ENCODE data around the gene APMAP. TPM values are rescaled to one million over a fixed set of nuclear protein-coding genes. Genes with fewer than 3 reads are reported as not detected.
A peak's percentile ranks its signal among the peaks of the same experiment; 100 is the strongest.

The APMAP gene
- total and polyA plus RNA-seq, 10 of the 15 experiments (the other 5 are each of a cell fraction or from before 2014, with no cell fraction given), result 12.1 to 60.2 (median 32.7) TPM

- no peaks in the 10 kb centered on the region for H3K9me3 ChIP-seq (replicated peaks; ENCODE audit: control insufficient read depth, insufficient read depth, low read length)
- H4K20me1 ChIP-seq (ENCODE audit: control insufficient read depth, insufficient read depth), result no peaks in the 10 kb centered on the region
- no peak overlapping the region for H3K4me3 ChIP-seq
- ChIA-PET SMC1A (ENCODE audit: uncharacterized antibody, unreplicated experiment) (interaction anchor here (0.5 to 1.0 kb wide), 2 partner anchors 34 to 1745 kb away, joined by 3 to 4 read pairs; no protein-coding TSS in a partner anchor), CTCF (interaction anchor here (1.1 to 1.7 kb wide), 3 partner anchors 22 to 40 kb away, joined by 3 to 4 read pairs (median 3); no protein-coding TSS in a partner anchor), RAD21 (ENCODE audit: unreplicated experiment) (interaction anchor here (1.3 kb wide), 1 partner anchor 102 kb away, joined by 3 read pairs; no protein-coding TSS in a partner anchor), POLR2A (interaction anchor here (0.8 to 0.9 kb wide), 2 partner anchors 12 to 121 kb away, joined by 3 to 5 read pairs; no protein-coding TSS in a partner anchor)
- in situ Hi-C loops (cut with MboI), result no loop called here
- TF ChIP-seq ATF3 (IDR thresholded peaks at IDR 0.05; ENCODE audit: borderline replicate concordance, extremely low read depth, low read depth, low read length) (no peak), BMI1 (IDR thresholded peaks at IDR 0.05; ENCODE audit: borderline replicate concordance) (no peak), ZNF687 (IDR thresholded peaks at IDR 0.05) (no peak), ASH2L (IDR thresholded peaks at IDR 0.05; ENCODE audit: borderline replicate concordance, low read depth) (no peak), CREB1 (IDR thresholded peaks at IDR 0.05; ENCODE audit: low read depth) (no peak)
- H3K36me3 ChIP-seq (ENCODE audit: control insufficient read depth in 2 of 2, insufficient read depth in 2 of 2, low read length in 1 of 2), result peaks cover 0 to 1% of the 10 kb centered on the region in 2 experiments; a peak in 2 of 4 replicates
- peak overlapping the region; percentile 42; the same call in 1 of the 2 replicates for H3K27ac ChIP-seq (ENCODE audit: control insufficient read depth, insufficient read depth)
- H3K27me3 ChIP-seq (replicated peaks in 1 of 2; ENCODE audit: control insufficient read depth in 2 of 2, insufficient read depth in 2 of 2, low read length in 1 of 2), result no peaks in the 10 kb centered on the region
- H2AFZ ChIP-seq (ENCODE audit: control insufficient read depth, low read depth, low read length), result no peak overlapping the region
- DNase-seq (ENCODE audit: low read depth, low spot score), result no peak
- ATAC-seq, result no peak
- no TSS peak for BruUV-seq (replicated peaks)
- H3K4me2 ChIP-seq (ENCODE audit: control insufficient read depth, insufficient read depth), result no peak overlapping the region
- peak; percentile 54 for FAIRE-seq
- 93% methylated on average over 2 of the region's 2 CpGs for WGBS (ENCODE audit: insufficient coverage, insufficient replicate concordance, low lambda C conversion rate, missing lambda C conversion rate)
- intact Hi-C loops (cut with micrococcal nuclease; ENCODE audit: unreplicated experiment), result no loop called here
- H3K9ac ChIP-seq (ENCODE audit: control insufficient read depth, insufficient read depth, low read length), result no peak overlapping the region
- H3K79me2 ChIP-seq (ENCODE audit: control insufficient read depth, insufficient read depth, low read length), result no peaks in the 10 kb centered on the region
- H3K4me1 ChIP-seq (ENCODE audit: control insufficient read depth, insufficient read depth, low read length), result peaks cover 14% of the 10 kb centered on the region
Measured at GRCh38 chr20:24954566-24954965, 38.0 kb downstream of the APMAP start.
